GM12878 (cell line): ENCODE data around the gene OR5AU1. TPM values are rescaled to one million over a fixed set of nuclear protein-coding genes. Genes with fewer than 3 reads are reported as not detected.

Experiments used
- ATAC-seq: fragments of 200-7000 bp; cut with Tn5 transposase; 3 replicates; pipeline ENCODE4 v1.9.1; 2020; ENCODE audit warnings: mild to moderate bottlenecking, moderate library complexity
- BruUV-seq: library from RNA; stranded (reverse); fragments of 400-500 nt; replicated peaks from 2 replicates; lab custom pipeline; 2021; lab: Mats Ljungman, UMichigan
- CTCF ChIA-PET: fragments of 300-600 bp; sonication (Branson Sonifier 250); formaldehyde crosslinking; extraction: SDS; loops from one replicate; lab custom pipeline; 2021; ENCODE audit warnings: inconsistent platforms; lab: Yijun Ruan, JAX
- POLR2A ChIA-PET: fragments of 350-600 bp; formaldehyde crosslinking; extraction: SDS; loops from one replicate; lab custom pipeline; 2021; ENCODE audit warnings: inconsistent platforms; lab: Charles Lee
- RAD21 ChIA-PET: fragments of 300-600 bp; sonication (Branson Sonifier 250); formaldehyde crosslinking; loops from one replicate; lab custom pipeline; 2023; ENCODE audit warnings: antibody characterized with exemption; ENCODE audit not compliant: unreplicated experiment; lab: Charles Lee
- SMC1A ChIA-PET: fragments of 300-600 bp; sonication (Branson Sonifier 250); formaldehyde crosslinking; loops from one replicate; lab custom pipeline; 2023; ENCODE audit not compliant: unreplicated experiment, uncharacterized antibody; lab: Charles Lee
- DNase-seq: peaks from one replicate; pipeline ENCODE4 v3.0.0-alpha.2; 2011; ENCODE audit warnings: low read depth, low spot score
- FAIRE-seq: peaks from 3 replicates; lab custom pipeline; 2011; peaks lifted over from hg19 to GRCh38; lab: Jason Lieb, UNC
- H2AFZ ChIP-seq: 2 replicates; pipeline ENCODE4 v1.6.0; 2011; ENCODE audit warnings: low read depth, low read length, control low read depth; ENCODE audit not compliant: control insufficient read depth
- H3K27ac ChIP-seq: 2 replicates; pipeline ENCODE4 v1.5.1; 2011; ENCODE audit warnings: control low read depth; ENCODE audit not compliant: control insufficient read depth, insufficient read depth
- H3K27me3 ChIP-seq, 2 experiments: replicated peaks in 1 of 2; 2 replicates each; pipeline versions ENCODE4 v1.6.0 to v1.6.1; 2011; ENCODE audit warnings: low read length in 1 of 2; ENCODE audit not compliant: control insufficient read depth in 2 of 2, insufficient read depth in 2 of 2
- H3K36me3 ChIP-seq, 2 experiments: 2 replicates each; pipeline ENCODE4 v1.5.1; 2011; ENCODE audit warnings: low read length in 1 of 2; ENCODE audit not compliant: control insufficient read depth in 2 of 2, insufficient read depth in 2 of 2
- H3K4me1 ChIP-seq: 2 replicates; pipeline ENCODE4 v1.6.1; 2011; ENCODE audit warnings: mild to moderate bottlenecking, low read length, moderate library complexity, mixed read lengths; ENCODE audit not compliant: control insufficient read depth, insufficient read depth
- H3K4me2 ChIP-seq: 2 replicates; pipeline ENCODE4 v1.6.0; 2011; ENCODE audit warnings: control low read depth; ENCODE audit not compliant: control insufficient read depth, insufficient read depth
- H3K4me3 ChIP-seq: fragments of 200-600 bp; sonication (generic); 2 replicates; pipeline ENCODE4 v1.5.1; 2016
- H3K79me2 ChIP-seq: 2 replicates; pipeline ENCODE4 v1.6.0; 2011; ENCODE audit warnings: low read length; ENCODE audit not compliant: control insufficient read depth, insufficient read depth
- H3K9ac ChIP-seq: 2 replicates; pipeline ENCODE4 v1.8.0; 2011; ENCODE audit warnings: low read length, control low read depth, mixed read lengths; ENCODE audit not compliant: control insufficient read depth, insufficient read depth
- H3K9me3 ChIP-seq: replicated peaks from 3 replicates; pipeline ENCODE4 v1.5.1; 2011; ENCODE audit warnings: mild to moderate bottlenecking, low read length; ENCODE audit not compliant: control insufficient read depth, insufficient read depth
- H4K20me1 ChIP-seq: 2 replicates; pipeline ENCODE4 v1.6.0; 2011; ENCODE audit not compliant: control insufficient read depth, insufficient read depth
- CHD4 ChIP-seq: fragments of 200-600 bp; sonication (generic); IDR thresholded peaks from 2 replicates; pipeline ENCODE4 v1.6.1; 2016; ENCODE audit warnings: mild to moderate bottlenecking
- CREB1 ChIP-seq: IDR thresholded peaks from 2 replicates; pipeline ENCODE4 v1.6.1; 2012; ENCODE audit warnings: low read depth, mild to moderate bottlenecking, inconsistent platforms
- CREM ChIP-seq: IDR thresholded peaks from 2 replicates; pipeline ENCODE4 v1.6.1; 2014; ENCODE audit warnings: antibody characterized with exemption, low read depth
- DPF2 ChIP-seq: fragments of 450-650 bp; IDR thresholded peaks from 2 replicates; pipeline ENCODE4 v1.6.1; 2017; ENCODE audit warnings: mild to moderate bottlenecking
- LARP7 ChIP-seq: fragments of 450-650 bp; IDR thresholded peaks from 2 replicates; pipeline ENCODE4 v1.6.1; 2017; ENCODE audit warnings: mild to moderate bottlenecking
- MEF2A ChIP-seq: IDR thresholded peaks from 2 replicates; pipeline ENCODE4 v1.6.1; 2011; ENCODE audit warnings: low read depth, mild to moderate bottlenecking, low read length, moderate library complexity; ENCODE audit not compliant: insufficient read depth
- NFXL1 ChIP-seq: fragments of 450-650 bp; IDR thresholded peaks from 2 replicates; pipeline ENCODE4 v1.6.1; 2017; ENCODE audit warnings: antibody characterized with exemption, mild to moderate bottlenecking, borderline replicate concordance
- NFYB ChIP-seq: IDR thresholded peaks from 2 replicates; pipeline ENCODE4 v1.6.1; 2011; ENCODE audit warnings: low read depth, mild to moderate bottlenecking, low read length, improper control_type of control experiment, moderate library complexity; ENCODE audit not compliant: insufficient read depth
- SREBF2 ChIP-seq: IDR thresholded peaks from 2 replicates; pipeline ENCODE4 v1.6.1; 2012; ENCODE audit warnings: mild to moderate bottlenecking, low read length
- TCF7 ChIP-seq: IDR thresholded peaks from 2 replicates; pipeline ENCODE4 v1.6.1; 2014; ENCODE audit warnings: antibody characterized with exemption, borderline replicate concordance
- ZBTB11 ChIP-seq: fragments of 450-650 bp; formaldehyde crosslinking; IDR thresholded peaks from 2 replicates; pipeline ENCODE4 v1.5.0; 2022; ENCODE audit warnings: mild to moderate bottlenecking, missing genetic modification characterization
- ZSCAN29 ChIP-seq: fragments of 450-650 bp; IDR thresholded peaks from 2 replicates; pipeline ENCODE4 v1.6.1; 2017; ENCODE audit warnings: mild to moderate bottlenecking, moderate library complexity
- WGBS: methylation state at CpG from one replicate; pipeline ENCODE4 v1.1.6; 2016; ENCODE audit warnings: low lambda C conversion rate; ENCODE audit not compliant: insufficient replicate concordance, insufficient coverage; ENCODE audit errors: missing lambda C conversion rate; 5-methylcytosine and 5-hydroxymethylcytosine counted together
- in situ Hi-C: fragments of 300-500 bp; cut with MboI; formaldehyde crosslinking; loops from 9 replicates; pipeline ENCODE4 v1.14.3; 2018; ENCODE audit warnings: mixed read lengths
- intact Hi-C: fragments of 100-400 bp; cut with micrococcal nuclease; formaldehyde crosslinking; loops from one replicate; pipeline ENCODE4 v1.14.2; 2022; ENCODE audit not compliant: unreplicated experiment
- polyA plus RNA-seq, 11 experiments: library from polyadenylated mRNA; depleted of rRNA in 4 of 11; unstranded in 6 of 11; stranded (reverse) in 5 of 11; fragments of >200 nt; fragmentation: Nextera tagmentation in 4 of 11; fragmentation: Illumina TruSeq in 1 of 11; extraction: Ambion mirVana in 4 of 11; extraction: Trizol in 1 of 11; gene quantifications; 1 replicate in 1 of 11; 2 replicates in 10 of 11; pipeline versions ENCODE4 v1.2.1 to v1.2.3, GENCODE V29; 2011 to 2016; ENCODE audit warnings: inconsistent platforms in 2 of 11, missing spikeins in 2 of 11, low read depth in 1 of 11
- total RNA-seq, 4 experiments: library from RNA; depleted of rRNA in 3 of 4; stranded (reverse); fragments of >200 nt in 3 of 4; fragmentation: Illumina TruSeq in 1 of 4; extraction: Trizol in 1 of 4; gene quantifications; 2 replicates each; pipeline versions ENCODE4 v1.2.1 to v1.2.3, GENCODE V29; 2013 to 2021
- TF ChIP-seq, protein P1 (sequence below): fragments of 450-650 bp; IDR thresholded peaks from 2 replicates; pipeline ENCODE4 v1.6.1; 2018; ENCODE audit warnings: mild to moderate bottlenecking, low read depth, moderate library complexity; ENCODE audit not compliant: partially characterized antibody

Gene OR5AU1
- total and polyA plus RNA-seq, 10 of the 15 experiments (the other 5 are each of a cell fraction or from before 2014, with no cell fraction given): not detected

DNA sequence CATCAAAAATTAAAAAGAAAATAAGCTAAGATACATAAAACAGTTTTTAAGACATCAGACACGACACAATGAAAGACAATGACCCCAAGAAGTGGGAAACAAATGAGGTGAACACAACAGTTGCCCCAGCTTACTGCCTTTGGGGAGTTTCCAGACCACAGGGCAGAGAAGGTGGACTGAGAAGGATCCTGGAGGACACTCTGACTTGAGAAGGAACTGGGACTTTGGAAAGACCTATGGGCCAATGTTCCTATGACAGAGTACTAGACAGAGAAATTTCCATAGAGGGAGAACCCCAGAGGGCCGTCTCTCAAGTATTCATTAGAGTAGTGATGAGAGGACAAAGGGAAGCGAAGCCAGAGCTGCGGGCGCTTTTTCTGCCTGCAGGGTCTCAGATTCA lies 6.2 kb upstream of the OR5AU1 start:
- DNase-seq (no peak), FAIRE-seq (no peak), ATAC-seq (no peak)
- POLR2A ChIA-PET: no interaction called here
- no peak overlapping the region for H2AFZ ChIP-seq
- SMC1A ChIA-PET: interaction anchor here (1.1 kb wide), 1 partner anchor 92 kb away, joined by 3 read pairs; the partner anchor contains the start of gene ARHGEF40
- H4K20me1 ChIP-seq: no peaks in the 10 kb centered on the region
- RAD21 ChIA-PET: no interaction called here
- H3K27ac ChIP-seq: no peak overlapping the region
- H3K4me2 ChIP-seq: no peak overlapping the region
- 39% methylated on average over 5 of the region's 5 CpGs for WGBS
- BruUV-seq: no TSS peak
- H3K9me3 ChIP-seq: no peaks in the 10 kb centered on the region
- no peak for TF ChIP-seq ZSCAN29
- no peak for TF ChIP-seq CREM
- TF ChIP-seq TCF7: no peak
- no peak for TF ChIP-seq NFXL1
- no peak overlapping the region for H3K4me3 ChIP-seq
- H3K9ac ChIP-seq: no peak overlapping the region
- no peaks in the 10 kb centered on the region for H3K79me2 ChIP-seq
- no peaks in the 10 kb centered on the region for H3K4me1 ChIP-seq
- intact Hi-C loops (no loop called here), in situ Hi-C loops (no loop called here)
- CTCF ChIA-PET: no interaction called here
- no peaks in the 10 kb centered on the region for H3K36me3 ChIP-seq
- no peaks in the 10 kb centered on the region for H3K27me3 ChIP-seq

GRCh38 chr14:21160061-21160610 lies 4.3 kb upstream of the OR5AU1 start:
- H3K27ac ChIP-seq: no peak overlapping the region
- POLR2A ChIA-PET: no interaction called here
- H3K4me3 ChIP-seq: no peak overlapping the region
- H3K9me3 ChIP-seq: no peaks in the 10 kb centered on the region
- no TSS peak for BruUV-seq
- no peaks in the 10 kb centered on the region for H4K20me1 ChIP-seq
- WGBS: 21% methylated on average over 4 of the region's 4 CpGs
- no peak overlapping the region for H3K4me2 ChIP-seq
- DNase-seq: no peak
- no peak for FAIRE-seq
- no peaks in the 10 kb centered on the region for H3K79me2 ChIP-seq
- in situ Hi-C loops (no loop called here), intact Hi-C loops (no loop called here)
- no peaks in the 10 kb centered on the region for H3K36me3 ChIP-seq
- RAD21 ChIA-PET: no interaction called here
- SMC1A ChIA-PET: interaction anchor here (0.9 to 1.0 kb wide), 2 partner anchors 22 to 145 kb away, joined by 3 read pairs; no protein-coding TSS in a partner anchor
- no peak for ATAC-seq
- H3K27me3 ChIP-seq: no peaks in the 10 kb centered on the region
- CTCF ChIA-PET: interaction anchor here (0.7 kb wide), 1 partner anchor 11 kb away, joined by 3 read pairs; no protein-coding TSS in a partner anchor
- H3K4me1 ChIP-seq: no peaks in the 10 kb centered on the region
- H3K9ac ChIP-seq: no peak overlapping the region
- no peak overlapping the region for H2AFZ ChIP-seq
- TF ChIP-seq MEF2A (no peak), CHD4 (no peak), ZBTB11 (CRISPR knock-in tag) (no peak), LARP7 (no peak), ZSCAN29 (no peak), CREB1 (no peak), DPF2 (no peak), SREBF2 (no peak), NFYB (no peak)
- TF ChIP-seq, protein P1, sequence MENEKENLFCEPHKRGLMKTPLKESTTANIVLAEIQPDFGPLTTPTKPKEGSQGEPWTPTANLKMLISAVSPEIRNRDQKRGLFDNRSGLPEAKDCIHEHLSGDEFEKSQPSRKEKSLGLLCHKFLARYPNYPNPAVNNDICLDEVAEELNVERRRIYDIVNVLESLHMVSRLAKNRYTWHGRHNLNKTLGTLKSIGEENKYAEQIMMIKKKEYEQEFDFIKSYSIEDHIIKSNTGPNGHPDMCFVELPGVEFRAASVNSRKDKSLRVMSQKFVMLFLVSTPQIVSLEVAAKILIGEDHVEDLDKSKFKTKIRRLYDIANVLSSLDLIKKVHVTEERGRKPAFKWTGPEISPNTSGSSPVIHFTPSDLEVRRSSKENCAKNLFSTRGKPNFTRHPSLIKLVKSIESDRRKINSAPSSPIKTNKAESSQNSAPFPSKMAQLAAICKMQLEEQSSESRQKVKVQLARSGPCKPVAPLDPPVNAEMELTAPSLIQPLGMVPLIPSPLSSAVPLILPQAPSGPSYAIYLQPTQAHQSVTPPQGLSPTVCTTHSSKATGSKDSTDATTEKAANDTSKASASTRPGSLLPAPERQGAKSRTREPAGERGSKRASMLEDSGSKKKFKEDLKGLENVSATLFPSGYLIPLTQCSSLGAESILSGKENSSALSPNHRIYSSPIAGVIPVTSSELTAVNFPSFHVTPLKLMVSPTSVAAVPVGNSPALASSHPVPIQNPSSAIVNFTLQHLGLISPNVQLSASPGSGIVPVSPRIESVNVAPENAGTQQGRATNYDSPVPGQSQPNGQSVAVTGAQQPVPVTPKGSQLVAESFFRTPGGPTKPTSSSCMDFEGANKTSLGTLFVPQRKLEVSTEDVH: no peak
